HG03378 (cell line): Measurements from ENCODE around the gene TEX10.

ENCODE experiments used
- ATAC-seq: cut with Tn5 transposase; IDR thresholded peaks from one replicate; pipeline ENCODE4 v1.9.1; 2021; ENCODE audit warnings: mild to moderate bottlenecking, moderate library complexity; ENCODE audit not compliant: unreplicated experiment

The TEX10 gene

GRCh38 chr9:100286257-100286656 lies 66.5 kb downstream of the TEX10 start:
- no peak for ATAC-seq

- no peak for ATAC-seq
Measured at GRCh38 chr9:100285601-100286000, 67.1 kb downstream of the TEX10 start.

- ATAC-seq: no peak
Measured at GRCh38 chr9:100285080-100285479, 67.7 kb downstream of the TEX10 start.

GRCh38 chr9:100284247-100284646 lies 68.5 kb downstream of the TEX10 start:
- ATAC-seq: no peak

- ATAC-seq: no peak
Measured at GRCh38 chr9:100282388-100282719, 70.4 kb downstream of the TEX10 start.

- ATAC-seq: no peak
Measured at GRCh38 chr9:100281676-100282387, 70.9 kb downstream of the TEX10 start.

- no peak for ATAC-seq
Measured at GRCh38 chr9:100281066-100281465, 71.7 kb downstream of the TEX10 start.

GRCh38 chr9:100277166-100277979 lies 75.4 kb downstream of the TEX10 start:
- ATAC-seq: no peak

GRCh38 chr9:100269656-100270055 lies 83.1 kb downstream of the TEX10 start:
- ATAC-seq: no peak

- ATAC-seq: no peak
Measured at GRCh38 chr9:100268271-100268670, 84.5 kb downstream of the TEX10 start.

GRCh38 chr9:100267211-100267610 lies 85.5 kb downstream of the TEX10 start:
- no peak for ATAC-seq
